ENCODE results near the gene TXNDC17.

Gene TXNDC17

DNA sequence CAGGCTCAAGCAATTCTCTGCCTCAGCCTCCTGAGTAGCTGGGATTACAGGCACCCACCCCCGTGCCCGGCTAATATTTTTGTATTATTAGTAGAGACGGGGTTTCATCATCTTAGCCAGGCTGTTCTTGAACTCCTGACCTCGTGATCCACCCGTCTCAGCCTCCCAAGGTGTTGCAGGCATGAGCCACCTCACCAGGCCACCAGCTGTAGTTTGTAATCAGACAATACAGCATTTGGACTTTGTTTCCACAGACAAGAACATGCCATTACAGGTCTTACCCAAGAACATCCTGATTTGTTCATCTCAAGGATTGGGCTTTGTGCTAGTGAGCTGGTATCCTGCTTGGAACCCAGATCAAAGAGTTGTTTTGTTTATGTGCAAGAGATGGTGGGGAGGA, 40.8 kb downstream of the TXNDC17 start:
- Histone ChIP-seq H3K27ac (ENCODE audit: insufficient read depth in 1 of 2, low read depth in 1 of 2, low read length in 2 of 2, poor library complexity in 1 of 2, severe bottlenecking in 2 of 2) (no peak overlapping the region), H3K4me1 (ENCODE audit: control extremely low read depth in 1 of 4, control insufficient read depth in 4 of 4, insufficient read depth in 4 of 4, low read length in 3 of 4) (peaks cover 0 to 12% (median 11%) of the 10 kb centered on the region in 4 experiments), H3K4me3 (ENCODE audit: control insufficient read depth in 1 of 7, extremely low read depth in 1 of 7, insufficient read depth in 4 of 7, low read depth in 2 of 7, low read length in 6 of 7) (no peak overlapping the region), H3K27me3 (replicated peaks in 2 of 5; ENCODE audit: control insufficient read depth in 4 of 5, insufficient read depth in 5 of 5, low read length in 4 of 5) (peaks cover 0 to 49% (median 35%) of the 10 kb centered on the region in 5 experiments), H3K9me3 (ENCODE audit: control extremely low read depth in 1 of 5, control insufficient read depth in 4 of 5, insufficient read depth in 2 of 5, low read depth in 1 of 5, low read length in 4 of 5) (no peaks in the 10 kb centered on the region), H3K36me3 (ENCODE audit: control insufficient read depth in 4 of 4, insufficient read depth in 4 of 4, low read length in 3 of 4) (no peaks in the 10 kb centered on the region)
- DNase-seq: no peak
- WGBS (ENCODE audit: insufficient coverage): 88% methylated on average over 4 of the region's 5 CpGs
- POLR2A ChIA-PET: no interaction called here
- CTCF ChIA-PET: interaction anchor here (0.9 to 1.8 kb wide), 2 partner anchors 31 to 71 kb away, joined by 3 to 5 read pairs; partner anchors contain the start of gene SLC13A5

DNA sequence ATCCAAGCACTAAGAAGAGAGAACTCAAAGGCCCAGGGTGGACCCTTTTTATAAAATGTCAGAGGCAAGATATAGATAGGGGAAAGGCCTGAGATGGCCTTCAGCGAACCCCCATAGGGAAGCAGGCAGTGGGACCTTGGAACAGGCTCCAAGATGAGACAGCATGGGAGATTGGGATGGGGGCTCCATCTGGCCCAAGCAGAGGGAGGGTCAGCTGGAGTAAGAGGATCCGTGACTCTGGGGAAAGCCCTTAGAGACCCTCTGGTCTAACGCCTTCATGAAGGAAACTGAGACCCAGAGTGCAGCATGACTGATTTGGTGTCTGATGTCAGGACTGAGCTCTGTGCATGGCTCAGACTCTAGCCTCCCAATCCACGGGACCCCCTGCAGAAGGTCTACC, 41.5 kb downstream of the TXNDC17 start:
- Histone ChIP-seq H3K27me3 (replicated peaks in 2 of 5; ENCODE audit: control insufficient read depth in 4 of 5, insufficient read depth in 5 of 5, low read length in 4 of 5) (peaks cover 0 to 42% (median 31%) of the 10 kb centered on the region in 5 experiments), H3K36me3 (ENCODE audit: control insufficient read depth in 4 of 4, insufficient read depth in 4 of 4, low read length in 3 of 4) (no peaks in the 10 kb centered on the region), H3K27ac (ENCODE audit: insufficient read depth in 1 of 2, low read depth in 1 of 2, low read length in 2 of 2, poor library complexity in 1 of 2, severe bottlenecking in 2 of 2) (no peak overlapping the region), H3K9me3 (ENCODE audit: control extremely low read depth in 1 of 5, control insufficient read depth in 4 of 5, insufficient read depth in 2 of 5, low read depth in 1 of 5, low read length in 4 of 5) (no peaks in the 10 kb centered on the region), H3K4me1 (ENCODE audit: control extremely low read depth in 1 of 4, control insufficient read depth in 4 of 4, insufficient read depth in 4 of 4, low read length in 3 of 4) (peaks cover 0 to 7% (median 6%) of the 10 kb centered on the region in 4 experiments), H3K4me3 (ENCODE audit: control insufficient read depth in 1 of 7, extremely low read depth in 1 of 7, insufficient read depth in 4 of 7, low read depth in 2 of 7, low read length in 6 of 7) (no peak overlapping the region)
- ChIA-PET POLR2A (no interaction called here), CTCF (interaction anchor here (0.9 to 1.8 kb wide), 2 partner anchors 31 to 70 kb away, joined by 3 to 5 read pairs; partner anchors contain the start of gene SLC13A5)
- DNase-seq: no peak
- 98% methylated on average over 4 of the region's 4 CpGs for WGBS (ENCODE audit: insufficient coverage)

DNA sequence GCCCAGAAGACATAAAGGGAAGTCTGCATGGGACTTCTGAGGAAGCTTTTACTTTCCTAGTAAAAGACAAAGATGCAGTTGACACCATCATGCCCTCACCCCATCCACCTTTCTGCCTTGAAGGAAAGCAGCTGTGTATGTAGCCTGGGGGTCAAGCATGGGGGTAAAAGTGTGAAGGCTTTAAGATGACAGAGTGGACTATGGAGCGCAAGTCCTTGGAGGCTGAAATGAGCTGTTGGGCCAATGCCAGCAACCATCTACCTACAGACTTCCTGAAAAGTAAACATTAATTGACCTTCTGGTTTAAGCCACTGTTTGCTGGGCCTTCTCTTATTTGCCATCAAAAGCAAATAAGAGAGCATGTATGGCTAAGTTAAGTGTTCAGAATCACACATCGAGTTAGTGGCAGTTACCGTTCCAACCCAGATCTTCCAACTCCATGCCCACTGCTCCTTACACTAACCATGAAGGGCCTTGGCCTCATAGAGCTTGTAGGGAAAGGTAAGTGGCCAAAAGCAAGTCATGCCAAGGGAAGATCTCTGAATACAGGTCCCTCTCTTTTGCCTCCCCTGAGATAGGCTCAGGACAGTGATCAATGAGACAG, 42.3 kb downstream of the TXNDC17 start:
- Histone ChIP-seq H3K27me3 (replicated peaks in 2 of 5; ENCODE audit: control insufficient read depth in 4 of 5, insufficient read depth in 5 of 5, low read length in 4 of 5) (peaks cover 0 to 34% (median 23%) of the 10 kb centered on the region in 5 experiments), H3K27ac (ENCODE audit: insufficient read depth in 1 of 2, low read depth in 1 of 2, low read length in 2 of 2, poor library complexity in 1 of 2, severe bottlenecking in 2 of 2) (no peak overlapping the region), H3K4me1 (ENCODE audit: control extremely low read depth in 1 of 4, control insufficient read depth in 4 of 4, insufficient read depth in 4 of 4, low read length in 3 of 4) (no peaks in the 10 kb centered on the region), H3K4me3 (ENCODE audit: control insufficient read depth in 1 of 7, extremely low read depth in 1 of 7, insufficient read depth in 4 of 7, low read depth in 2 of 7, low read length in 6 of 7) (no peak overlapping the region), H3K9me3 (ENCODE audit: control extremely low read depth in 1 of 5, control insufficient read depth in 4 of 5, insufficient read depth in 2 of 5, low read depth in 1 of 5, low read length in 4 of 5) (no peaks in the 10 kb centered on the region), H3K36me3 (ENCODE audit: control insufficient read depth in 4 of 4, insufficient read depth in 4 of 4, low read length in 3 of 4) (no peaks in the 10 kb centered on the region)
- ChIA-PET POLR2A (no interaction called here), CTCF (interaction anchor here (1.8 kb wide), 1 partner anchor 30 kb away, joined by 5 read pairs; the partner anchor contains the start of gene SLC13A5)
- no peak for DNase-seq
- no CpG with 5 or more reads among the region's 3 CpGs for WGBS (ENCODE audit: insufficient coverage)

DNA sequence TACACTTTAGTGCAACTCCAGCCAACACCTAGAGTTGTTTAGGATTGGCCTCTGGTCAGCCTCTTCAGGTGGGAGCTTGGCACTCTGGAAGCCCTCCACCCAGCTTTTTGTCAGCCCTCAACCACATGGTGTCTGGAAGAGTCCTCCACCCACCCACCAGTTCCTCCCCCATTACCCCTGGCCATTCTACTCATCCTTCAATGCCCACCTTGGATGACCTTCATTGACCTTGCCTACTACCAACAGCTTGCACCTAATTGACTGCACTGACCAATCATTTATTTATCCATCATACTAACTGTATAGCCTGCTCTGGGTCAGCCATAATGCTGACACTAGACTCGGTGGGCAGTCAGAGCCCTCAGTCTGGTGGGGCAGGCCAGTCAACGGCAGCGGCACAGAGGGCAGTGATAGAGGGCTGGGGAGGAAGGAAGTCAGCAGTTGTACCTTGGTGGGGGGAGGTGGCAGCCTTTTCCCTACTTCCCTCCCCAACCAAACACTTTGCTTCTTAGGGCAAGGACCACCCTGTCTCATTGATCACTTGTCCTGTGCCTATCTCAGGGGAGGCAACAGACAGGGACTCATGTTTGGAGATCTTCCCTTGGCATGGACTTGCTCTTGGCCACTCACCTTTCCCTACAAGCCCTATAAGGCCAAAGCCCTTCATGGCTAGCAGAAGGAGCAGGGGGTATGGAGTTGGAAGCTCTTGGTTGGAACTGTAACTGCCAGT, 43.0 kb downstream of the TXNDC17 start:
- Histone ChIP-seq H3K4me3 (ENCODE audit: control insufficient read depth in 1 of 7, extremely low read depth in 1 of 7, insufficient read depth in 4 of 7, low read depth in 2 of 7, low read length in 6 of 7) (no peak overlapping the region), H3K27me3 (replicated peaks in 2 of 5; ENCODE audit: control insufficient read depth in 4 of 5, insufficient read depth in 5 of 5, low read length in 4 of 5) (peaks cover 0 to 27% (median 16%) of the 10 kb centered on the region in 5 experiments), H3K36me3 (ENCODE audit: control insufficient read depth in 4 of 4, insufficient read depth in 4 of 4, low read length in 3 of 4) (no peaks in the 10 kb centered on the region), H3K4me1 (ENCODE audit: control extremely low read depth in 1 of 4, control insufficient read depth in 4 of 4, insufficient read depth in 4 of 4, low read length in 3 of 4) (no peaks in the 10 kb centered on the region), H3K27ac (ENCODE audit: insufficient read depth in 1 of 2, low read depth in 1 of 2, low read length in 2 of 2, poor library complexity in 1 of 2, severe bottlenecking in 2 of 2) (no peak overlapping the region), H3K9me3 (ENCODE audit: control extremely low read depth in 1 of 5, control insufficient read depth in 4 of 5, insufficient read depth in 2 of 5, low read depth in 1 of 5, low read length in 4 of 5) (no peaks in the 10 kb centered on the region)
- ChIA-PET CTCF (interaction anchor here (0.9 kb wide), 1 partner anchor 322 kb away, joined by 3 read pairs; no protein-coding TSS in a partner anchor), POLR2A (no interaction called here)
- no CpG with 5 or more reads among the region's 3 CpGs for WGBS (ENCODE audit: insufficient coverage)
- DNase-seq: no peak

DNA sequence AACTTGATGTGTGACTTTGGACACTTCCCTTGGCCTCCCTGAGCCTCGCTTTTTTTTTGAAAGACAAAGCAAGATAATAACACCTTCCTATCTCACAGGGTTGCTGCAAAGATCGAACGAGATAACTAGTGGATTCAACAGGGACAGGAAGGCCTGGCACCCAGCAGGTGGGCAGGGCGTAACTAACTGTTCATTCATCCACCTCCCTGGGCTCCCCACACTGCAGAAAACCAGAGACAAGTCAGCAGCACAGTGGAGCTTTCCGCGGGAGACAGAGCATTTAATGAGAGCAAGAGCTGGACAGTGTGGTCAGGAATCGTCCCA, 43.6 kb downstream of the TXNDC17 start:
- CTCF ChIA-PET: interaction anchor here (0.9 to 1.2 kb wide), 2 partner anchors 15 to 322 kb away, joined by 3 read pairs; no protein-coding TSS in a partner anchor
- peaks cover 0 to 26% (median 12%) of the 10 kb centered on the region in 5 experiments for H3K27me3 ChIP-seq (replicated peaks in 2 of 5; ENCODE audit: control insufficient read depth in 4 of 5, insufficient read depth in 5 of 5, low read length in 4 of 5)
- H3K4me1 ChIP-seq (ENCODE audit: control extremely low read depth in 1 of 4, control insufficient read depth in 4 of 4, insufficient read depth in 4 of 4, low read length in 3 of 4): no peaks in the 10 kb centered on the region
- no peak for DNase-seq
- POLR2A ChIA-PET: no interaction called here
- no peak overlapping the region for H3K4me3 ChIP-seq (ENCODE audit: control insufficient read depth in 1 of 7, extremely low read depth in 1 of 7, insufficient read depth in 4 of 7, low read depth in 2 of 7, low read length in 6 of 7)
- no peaks in the 10 kb centered on the region for H3K36me3 ChIP-seq (ENCODE audit: control insufficient read depth in 4 of 4, insufficient read depth in 4 of 4, low read length in 3 of 4)
- no peak overlapping the region for H3K27ac ChIP-seq (ENCODE audit: insufficient read depth in 1 of 2, low read depth in 1 of 2, low read length in 2 of 2, poor library complexity in 1 of 2, severe bottlenecking in 2 of 2)
- 92% methylated on average over 7 of the region's 7 CpGs for WGBS (ENCODE audit: insufficient coverage)
- no peaks in the 10 kb centered on the region for H3K9me3 ChIP-seq (ENCODE audit: control extremely low read depth in 1 of 5, control insufficient read depth in 4 of 5, insufficient read depth in 2 of 5, low read depth in 1 of 5, low read length in 4 of 5)

DNA sequence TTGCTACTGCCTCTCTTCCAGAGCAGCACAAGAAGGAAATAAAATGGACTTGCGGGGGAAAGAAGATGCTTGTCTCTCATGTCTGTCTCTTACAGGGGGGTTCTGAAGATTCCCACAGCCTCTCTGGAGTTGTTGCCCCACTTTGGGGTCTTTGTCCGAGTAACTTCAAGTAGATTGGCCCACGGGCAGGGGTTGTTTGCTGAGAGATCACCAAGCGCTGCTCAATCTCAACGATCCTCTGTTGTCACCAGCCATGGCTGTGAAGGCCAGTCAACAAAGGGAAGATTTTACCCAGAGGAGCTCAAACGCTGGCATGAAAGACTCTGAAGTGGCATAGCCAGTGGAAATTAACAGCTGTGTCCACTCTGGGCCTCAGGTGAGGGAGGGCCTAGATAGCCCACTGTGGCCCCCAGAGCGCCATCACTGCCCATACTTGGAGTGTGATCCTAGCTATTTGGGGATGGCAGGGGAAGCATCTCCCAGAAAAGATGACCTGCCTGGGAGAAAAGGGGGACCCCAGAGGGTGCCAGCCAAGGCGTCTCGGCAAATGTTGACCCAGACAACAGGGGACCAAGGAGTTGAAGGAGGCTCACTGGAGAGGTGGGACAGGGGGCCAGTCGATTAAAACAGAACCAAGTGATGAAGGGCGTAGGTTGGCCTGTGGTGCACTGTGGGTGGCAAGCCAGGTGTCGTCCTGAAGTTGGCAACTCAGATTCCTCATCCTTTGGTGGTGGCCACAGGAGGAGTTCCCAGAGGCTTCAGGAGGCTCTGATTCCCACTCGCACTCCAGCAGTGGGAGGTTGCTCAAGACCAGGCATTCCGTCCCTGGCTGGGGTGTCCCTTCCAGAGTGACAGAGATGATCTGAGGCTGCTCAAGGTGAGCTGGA, 44.3 kb downstream of the TXNDC17 start:
- no peaks in the 10 kb centered on the region for H3K9me3 ChIP-seq (ENCODE audit: control extremely low read depth in 1 of 5, control insufficient read depth in 4 of 5, insufficient read depth in 2 of 5, low read depth in 1 of 5, low read length in 4 of 5)
- ChIA-PET CTCF (interaction anchor here (1.2 kb wide), 1 partner anchor 14 kb away, joined by 3 read pairs; no protein-coding TSS in a partner anchor), POLR2A (no interaction called here)
- H3K27ac ChIP-seq (ENCODE audit: insufficient read depth in 1 of 2, low read depth in 1 of 2, low read length in 2 of 2, poor library complexity in 1 of 2, severe bottlenecking in 2 of 2): no peak overlapping the region
- DNase-seq: no peak
- H3K4me3 ChIP-seq (ENCODE audit: control insufficient read depth in 1 of 7, extremely low read depth in 1 of 7, insufficient read depth in 4 of 7, low read depth in 2 of 7, low read length in 6 of 7): no peak overlapping the region
- H3K36me3 ChIP-seq (ENCODE audit: control insufficient read depth in 4 of 4, insufficient read depth in 4 of 4, low read length in 3 of 4): no peaks in the 10 kb centered on the region
- peaks cover 0 to 26% (median 10%) of the 10 kb centered on the region in 5 experiments for H3K27me3 ChIP-seq (replicated peaks in 2 of 5; ENCODE audit: control insufficient read depth in 4 of 5, insufficient read depth in 5 of 5, low read length in 4 of 5)
- 93% methylated on average over 11 of the region's 14 CpGs for WGBS (ENCODE audit: insufficient coverage)
- no peaks in the 10 kb centered on the region for H3K4me1 ChIP-seq (ENCODE audit: control extremely low read depth in 1 of 4, control insufficient read depth in 4 of 4, insufficient read depth in 4 of 4, low read length in 3 of 4)

Data from common myeloid progenitor, CD34-positive (primary cell).